Smooth muscle cell (in vitro differentiated cells): Measurements from ENCODE around the gene CACHD1. TPM values are rescaled to one million over a fixed set of nuclear protein-coding genes. Genes with fewer than 3 reads are reported as not detected.

ENCODE experiments used
- DNase-seq: peaks from one replicate; lab custom pipeline; 2025; ENCODE audit not compliant: unreplicated experiment; lab: John Stamatoyannopoulos, UW
- H2AFZ ChIP-seq: fragments of 200-600 bp; sonication (generic); 2 replicates; pipeline ENCODE4 v1.6.0; 2016; ENCODE audit warnings: antibody characterized with exemption, low read depth, mild to moderate bottlenecking
- H3F3A ChIP-seq: fragments of 200-600 bp; sonication (generic); 2 replicates; pipeline ENCODE4 v1.6.0; 2017; ENCODE audit warnings: antibody characterized with exemption, low read depth
- H3K27ac ChIP-seq: fragments of 200-600 bp; sonication (generic); 2 replicates; pipeline ENCODE4 v1.5.1; 2016; ENCODE audit warnings: low read depth, mild to moderate bottlenecking
- H3K27me3 ChIP-seq: fragments of 200-600 bp; sonication (generic); 2 replicates; pipeline ENCODE4 v1.6.1; 2016; ENCODE audit warnings: low read depth, mild to moderate bottlenecking
- H3K36me3 ChIP-seq: fragments of 200-600 bp; sonication (generic); 2 replicates; pipeline ENCODE4 v1.5.1; 2016; ENCODE audit warnings: low read depth
- H3K4me1 ChIP-seq: fragments of 200-600 bp; sonication (generic); 2 replicates; pipeline ENCODE4 v1.5.1; 2016; ENCODE audit warnings: low read depth
- H3K4me2 ChIP-seq: fragments of 200-600 bp; sonication (generic); 2 replicates; pipeline ENCODE4 v1.6.0; 2016; ENCODE audit warnings: mild to moderate bottlenecking
- H3K4me3 ChIP-seq: fragments of 200-600 bp; sonication (generic); 2 replicates; pipeline ENCODE4 v1.5.1; 2016; ENCODE audit warnings: mild to moderate bottlenecking
- H3K79me2 ChIP-seq: fragments of 200-600 bp; sonication (generic); 2 replicates; pipeline ENCODE4 v1.6.0; 2016; ENCODE audit warnings: low read depth, mild to moderate bottlenecking
- H3K9ac ChIP-seq: fragments of 200-600 bp; sonication (generic); 2 replicates; pipeline ENCODE4 v1.6.0; 2016; ENCODE audit warnings: low read depth
- H3K9me3 ChIP-seq: fragments of 200-600 bp; sonication (generic); replicated peaks from 2 replicates; pipeline ENCODE4 v1.5.1; 2016; ENCODE audit warnings: low read depth
- H4K20me1 ChIP-seq: fragments of 200-600 bp; sonication (generic); 2 replicates; pipeline ENCODE4 v1.6.0; 2016; ENCODE audit warnings: low read depth
- WGBS: methylation state at CpG from one replicate; pipeline ENCODE4 v1.1.7; 2016; ENCODE audit warnings: low lambda C conversion rate; 5-methylcytosine and 5-hydroxymethylcytosine counted together
- polyA plus RNA-seq: library from polyadenylated mRNA; unstranded; fragments of >200 nt; fragmentation: Nextera tagmentation; extraction: Ambion mirVana; gene quantifications from 2 replicates; pipeline ENCODE4 v1.2.1, GENCODE V29; 2016
- total RNA-seq: library from RNA; depleted of rRNA; stranded (reverse); fragments of >200 nt; gene quantifications from 2 replicates; pipeline ENCODE4 v1.2.3, GENCODE V29; 2014
- TF ChIP-seq, protein P1 (sequence below): fragments of 200-600 bp; sonication (generic); IDR thresholded peaks from 2 replicates; pipeline ENCODE4 v1.5.1; 2017; ENCODE audit warnings: borderline replicate concordance, mild to moderate bottlenecking, antibody characterized with exemption; ENCODE audit not compliant: insufficient read depth, poor library complexity, severe bottlenecking

CACHD1 gene
- total and polyA plus RNA-seq, 2 experiments from 2014 or later = 12.9 to 20.8 TPM

DNA sequence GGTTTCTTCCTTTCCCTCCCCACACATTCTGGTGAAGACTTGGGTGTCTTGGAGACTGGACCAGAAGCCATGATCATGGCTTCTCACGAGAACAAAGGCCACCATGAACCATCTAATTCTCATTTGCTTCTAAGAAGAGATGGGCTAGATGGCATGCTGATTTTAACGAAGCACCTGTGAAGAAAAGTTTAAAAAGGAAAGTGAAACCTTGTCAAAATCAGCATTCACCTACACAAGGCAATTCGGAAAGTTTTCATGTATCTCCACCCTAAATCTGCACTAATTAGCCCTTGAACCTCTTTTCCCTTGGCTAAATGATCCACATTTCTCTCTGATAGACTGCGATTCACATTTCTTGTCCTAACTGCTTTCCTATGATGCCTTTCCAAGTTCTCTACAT is 160.7 kb downstream of the CACHD1 start:
- no peaks in the 10 kb centered on the region for H3K27me3 ChIP-seq
- H3K9ac ChIP-seq = no peak overlapping the region
- no peak for DNase-seq
- TF ChIP-seq, protein P1, sequence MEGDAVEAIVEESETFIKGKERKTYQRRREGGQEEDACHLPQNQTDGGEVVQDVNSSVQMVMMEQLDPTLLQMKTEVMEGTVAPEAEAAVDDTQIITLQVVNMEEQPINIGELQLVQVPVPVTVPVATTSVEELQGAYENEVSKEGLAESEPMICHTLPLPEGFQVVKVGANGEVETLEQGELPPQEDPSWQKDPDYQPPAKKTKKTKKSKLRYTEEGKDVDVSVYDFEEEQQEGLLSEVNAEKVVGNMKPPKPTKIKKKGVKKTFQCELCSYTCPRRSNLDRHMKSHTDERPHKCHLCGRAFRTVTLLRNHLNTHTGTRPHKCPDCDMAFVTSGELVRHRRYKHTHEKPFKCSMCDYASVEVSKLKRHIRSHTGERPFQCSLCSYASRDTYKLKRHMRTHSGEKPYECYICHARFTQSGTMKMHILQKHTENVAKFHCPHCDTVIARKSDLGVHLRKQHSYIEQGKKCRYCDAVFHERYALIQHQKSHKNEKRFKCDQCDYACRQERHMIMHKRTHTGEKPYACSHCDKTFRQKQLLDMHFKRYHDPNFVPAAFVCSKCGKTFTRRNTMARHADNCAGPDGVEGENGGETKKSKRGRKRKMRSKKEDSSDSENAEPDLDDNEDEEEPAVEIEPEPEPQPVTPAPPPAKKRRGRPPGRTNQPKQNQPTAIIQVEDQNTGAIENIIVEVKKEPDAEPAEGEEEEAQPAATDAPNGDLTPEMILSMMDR = no peak
- no peaks in the 10 kb centered on the region for H3K9me3 ChIP-seq
- WGBS = 98% methylated on average over 4 of the region's 4 CpGs
- H3K27ac ChIP-seq = no peak overlapping the region
- no peak overlapping the region for H2AFZ ChIP-seq
- H3K4me3 ChIP-seq = no peak overlapping the region
- H4K20me1 ChIP-seq = peaks cover 3% of the 10 kb centered on the region
- no peaks in the 10 kb centered on the region for H3K79me2 ChIP-seq
- H3K4me1 ChIP-seq = peaks cover 11% of the 10 kb centered on the region
- H3K4me2 ChIP-seq = no peak overlapping the region
- H3F3A ChIP-seq = no peaks in the 10 kb centered on the region
- no peaks in the 10 kb centered on the region for H3K36me3 ChIP-seq

DNA sequence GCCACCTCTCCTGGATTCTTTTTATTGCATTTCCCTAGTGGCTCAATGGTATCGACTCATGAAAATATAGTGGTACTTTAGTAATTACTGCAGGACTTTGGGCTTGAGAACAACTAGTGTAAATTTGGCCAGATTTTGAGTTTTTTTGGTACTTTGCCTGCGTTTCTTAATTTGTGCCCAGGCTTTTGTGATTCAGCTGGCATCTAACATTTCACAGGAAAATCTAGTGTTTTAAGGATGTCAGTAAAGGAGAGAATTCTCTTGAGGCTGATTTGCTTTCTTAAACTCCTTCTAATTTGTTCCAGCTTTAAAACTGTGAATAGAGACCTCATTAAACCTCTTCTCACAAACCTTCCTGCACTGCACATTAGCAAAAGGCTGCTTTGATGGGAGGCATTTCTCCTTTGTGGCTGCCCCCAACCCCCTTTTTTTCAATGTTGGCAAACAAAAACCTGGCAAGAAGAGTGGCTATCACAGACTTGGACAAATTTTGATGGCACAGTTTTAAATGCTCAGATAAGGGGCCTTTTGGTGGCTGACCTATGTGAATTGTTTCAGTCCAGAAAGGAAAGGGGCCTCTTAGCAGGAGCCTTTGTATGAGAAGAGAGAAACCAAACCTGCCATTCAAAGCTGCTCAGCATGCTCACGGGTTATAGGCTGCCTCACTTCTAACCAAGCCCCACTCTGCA is 161.6 kb downstream of the CACHD1 start:
- TF ChIP-seq, protein P1 = no peak

GRCh38 chr1:64632936-64633335 is 163.0 kb downstream of the CACHD1 start:
- DNase-seq = no peak
- 98% methylated on average over 6 of the region's 6 CpGs for WGBS
- H3K9ac ChIP-seq = no peak overlapping the region
- H3K4me3 ChIP-seq = no peak overlapping the region
- TF ChIP-seq, protein P1 = no peak
- H3K4me1 ChIP-seq = peaks cover 11% of the 10 kb centered on the region
- no peak overlapping the region for H3K27ac ChIP-seq
- no peak overlapping the region for H3K4me2 ChIP-seq
- no peaks in the 10 kb centered on the region for H3F3A ChIP-seq
- no peaks in the 10 kb centered on the region for H3K36me3 ChIP-seq
- H3K27me3 ChIP-seq = no peaks in the 10 kb centered on the region
- H4K20me1 ChIP-seq = peaks cover 3% of the 10 kb centered on the region
- no peaks in the 10 kb centered on the region for H3K9me3 ChIP-seq
- no peak overlapping the region for H2AFZ ChIP-seq
- no peaks in the 10 kb centered on the region for H3K79me2 ChIP-seq

More for the DNA sequence above, 161.6 kb downstream of the CACHD1 start:
- H3F3A ChIP-seq = no peaks in the 10 kb centered on the region
- H3K79me2 ChIP-seq = no peaks in the 10 kb centered on the region
- H3K4me3 ChIP-seq = no peak overlapping the region
- peaks cover 11% of the 10 kb centered on the region for H3K4me1 ChIP-seq
- H3K36me3 ChIP-seq = no peaks in the 10 kb centered on the region
- H4K20me1 ChIP-seq = peaks cover 3% of the 10 kb centered on the region
- no peak overlapping the region for H3K4me2 ChIP-seq
- WGBS = 95% methylated on average over 3 of the region's 3 CpGs
- DNase-seq = no peak
- H3K27ac ChIP-seq = no peak overlapping the region
- no peaks in the 10 kb centered on the region for H3K27me3 ChIP-seq
- H2AFZ ChIP-seq = no peak overlapping the region
- no peaks in the 10 kb centered on the region for H3K9me3 ChIP-seq
- no peak overlapping the region for H3K9ac ChIP-seq

- H3F3A ChIP-seq = no peaks in the 10 kb centered on the region
- H3K4me1 ChIP-seq = no peaks in the 10 kb centered on the region
- H3K9me3 ChIP-seq = no peaks in the 10 kb centered on the region
- no peaks in the 10 kb centered on the region for H4K20me1 ChIP-seq
- H3K27ac ChIP-seq = no peak overlapping the region
- no peak for DNase-seq
- WGBS = 96% methylated on average over 3 of the region's 3 CpGs
- TF ChIP-seq, protein P1 = no peak
- no peak overlapping the region for H2AFZ ChIP-seq
- no peak overlapping the region for H3K4me2 ChIP-seq
- no peak overlapping the region for H3K4me3 ChIP-seq
- H3K36me3 ChIP-seq = peaks cover 4% of the 10 kb centered on the region
- no peaks in the 10 kb centered on the region for H3K27me3 ChIP-seq
- no peaks in the 10 kb centered on the region for H3K79me2 ChIP-seq
- H3K9ac ChIP-seq = no peak overlapping the region
These were observed 175.8 kb downstream of the CACHD1 start for GRCh38 chr1:64645735-64646134.
